ENCODE results near the gene MOB3A. TPM values are rescaled to one million over a fixed set of nuclear protein-coding genes. Genes with fewer than 3 reads are reported as not detected.

Gene MOB3A
- total and polyA plus RNA-seq, 10 of the 15 experiments (the other 5 are each of a cell fraction or from before 2014, with no cell fraction given) = 7.5 to 229 (median 79.4) TPM

GRCh38 chr19:2083174-2083854 lies 12.8 kb downstream of the MOB3A start (continued):
- TF ChIP-seq CHD2 (IDR thresholded peaks at IDR 0.05; ENCODE audit: borderline replicate concordance, low read depth, low read length) = no peak
- TF ChIP-seq RBBP5 (conservative IDR thresholded peaks at IDR 0.05) = no peak
- no peak for TF ChIP-seq PBX3 (IDR thresholded peaks at IDR 0.05; ENCODE audit: insufficient replicate concordance, low read depth, low read length)
- TF ChIP-seq TAF1 (IDR thresholded peaks at IDR 0.05; ENCODE audit: borderline replicate concordance, low read depth, low read length) = peak; percentile 49; the same call in 1 of the 2 replicates
- TF ChIP-seq REST (IDR thresholded peaks at IDR 0.05; ENCODE audit: low read depth, low read length) = no peak
- peak; percentile 13; the same call in 1 of the 2 replicates for TF ChIP-seq DPF2 (IDR thresholded peaks at IDR 0.05)
- peak; percentile 82; the same call in 1 of the 2 replicates for TF ChIP-seq POLR2AphosphoS5 (IDR thresholded peaks at IDR 0.05; ENCODE audit: low read length)
- TF ChIP-seq ZBED1 (IDR thresholded peaks at IDR 0.05; ENCODE audit: borderline replicate concordance) = no peak
- no peak for TF ChIP-seq RCOR1 (conservative IDR thresholded peaks at IDR 0.05; ENCODE audit: low read depth, low read length)
- TF ChIP-seq JUND (IDR thresholded peaks at IDR 0.05; ENCODE audit: low read depth, low read length) = no peak
- TF ChIP-seq STAT3 (IDR thresholded peaks at IDR 0.05; ENCODE audit: low read depth, low read length) = no peak
- no peak for TF ChIP-seq IRF5 (IDR thresholded peaks at IDR 0.05; ENCODE audit: borderline replicate concordance)
- peak; percentile 14 for TF ChIP-seq SMAD1 (IDR thresholded peaks at IDR 0.05; ENCODE audit: low read depth, partially characterized antibody)
- no peak for TF ChIP-seq BMI1 (IDR thresholded peaks at IDR 0.05; ENCODE audit: borderline replicate concordance)
- TF ChIP-seq CEBPB (IDR thresholded peaks at IDR 0.05; ENCODE audit: borderline replicate concordance in 1 of 2, low read depth in 2 of 2, low read length in 2 of 2) = no peak
- no peak for TF ChIP-seq MEF2A (IDR thresholded peaks at IDR 0.05; ENCODE audit: insufficient read depth, low read depth, low read length)
- TF ChIP-seq HDGF (IDR thresholded peaks at IDR 0.05) = 0 out of 2 replicates have a peak, but pooled peaks have one; percentile 58
- 0 out of 4 replicates have a peak, but pooled peaks of 1 of the 2 experiments have one; percentile 14 for TF ChIP-seq SRF (IDR thresholded peaks at IDR 0.05; ENCODE audit: low read depth in 2 of 2, low read length in 2 of 2)
- no peak for TF ChIP-seq NFYB (IDR thresholded peaks at IDR 0.05; ENCODE audit: insufficient read depth, low read depth, low read length)
- no peak for TF ChIP-seq RFX5 (IDR thresholded peaks at IDR 0.05; ENCODE audit: low read depth, low read length)
- no peak for TF ChIP-seq MTA3 (IDR thresholded peaks at IDR 0.05; ENCODE audit: borderline replicate concordance, low read length)
- TF ChIP-seq BCLAF1 (IDR thresholded peaks at IDR 0.05) = no peak

Data from GM12878 (cell line).